ENCODE measurements around the gene NINJ2. TPM values are rescaled to one million over a fixed set of nuclear protein-coding genes. Genes with fewer than 3 reads are reported as not detected.
A peak's percentile ranks its signal among the peaks of the same experiment; 100 is the strongest.
"Not testable (repeated sequence)": the region's sequence is repeated elsewhere in the genome, so short reads cannot be mapped to it uniquely, and the experiment has no call there.

The NINJ2 gene
- total RNA-seq, 6 experiments from 2014 or later = 6.4 to 17.7 (median 12.5) TPM

DNA sequence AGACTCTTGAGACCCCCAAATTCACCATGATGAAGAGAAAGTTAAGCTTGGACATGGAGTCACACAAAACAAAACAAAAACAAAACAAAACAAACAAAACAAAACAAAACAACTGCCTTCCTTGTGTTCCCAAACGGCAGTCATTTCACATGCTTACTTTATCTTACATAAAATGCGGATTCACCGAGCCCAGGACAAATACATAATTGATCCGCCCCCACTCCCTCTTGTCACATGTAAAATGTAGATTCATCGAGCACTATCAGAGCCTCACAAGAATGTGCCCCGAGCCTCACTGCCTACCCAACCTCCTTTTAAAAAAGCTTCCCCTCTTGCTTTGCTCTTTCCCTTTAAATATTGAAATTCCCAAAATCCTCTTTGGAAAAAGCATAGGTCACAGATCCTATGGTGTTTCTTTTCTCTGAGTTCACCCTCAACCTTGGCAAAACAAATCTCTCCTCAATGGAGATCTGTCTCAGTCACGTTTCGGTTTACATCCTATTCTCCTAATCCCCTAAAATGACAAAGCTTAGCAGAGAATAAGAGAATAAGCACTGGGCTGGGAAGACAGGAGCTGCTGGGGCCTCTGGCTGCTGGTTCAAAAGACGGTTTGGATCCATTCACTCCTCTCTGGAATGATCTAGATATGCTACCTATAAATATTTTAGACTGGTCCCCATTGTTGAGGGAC is 83.7 kb downstream of the NINJ2 start:
- H3K27ac ChIP-seq = no peak overlapping the region
- TF ChIP-seq POLR2A (IDR thresholded peaks at IDR 0.05) (no peak), CTCF (IDR thresholded peaks at IDR 0.05) (no peak)
- H3K36me3 ChIP-seq = no peaks in the 10 kb centered on the region
- H3K27me3 ChIP-seq = no peaks in the 10 kb centered on the region
- H3K4me1 ChIP-seq = peaks cover 0 to 62% (median 26%) of the 10 kb centered on the region in 4 donors
- no peaks in the 10 kb centered on the region for H3K9me3 ChIP-seq
- ATAC-seq = no peak
- 62% methylated on average over 9 of the region's 9 CpGs for WGBS (ENCODE audit: insufficient coverage, low coverage, low lambda C conversion rate, missing lambda C conversion rate)
- DNase-seq = no peak
- no peak overlapping the region for H3K4me3 ChIP-seq
- intact Hi-C loops (cut with DNase I) = loop anchor here (10.0 kb wide), 1 partner anchor 65 kb away; no protein-coding TSS in a partner anchor

- TF ChIP-seq POLR2A (IDR thresholded peaks at IDR 0.05) = no peak
- TF ChIP-seq CTCF (IDR thresholded peaks at IDR 0.05) = no peak
- no peak overlapping the region for H3K4me3 ChIP-seq
- H3K36me3 ChIP-seq = no peaks in the 10 kb centered on the region
- no peak for DNase-seq
- WGBS (ENCODE audit: insufficient coverage, low coverage, low lambda C conversion rate, missing lambda C conversion rate) = 59% methylated on average over 7 of the region's 7 CpGs
- H3K9me3 ChIP-seq = no peaks in the 10 kb centered on the region
- peaks cover 0 to 56% (median 23%) of the 10 kb centered on the region in 4 donors for H3K4me1 ChIP-seq
- intact Hi-C loops (cut with DNase I) = no loop called here
- H3K27ac ChIP-seq = peak overlapping the region in 1 of 3 donors; percentile 67
- no peak for ATAC-seq
- no peaks in the 10 kb centered on the region for H3K27me3 ChIP-seq
Measured at GRCh38 chr12:578748-579419, 84.4 kb downstream of the NINJ2 start.

DNA sequence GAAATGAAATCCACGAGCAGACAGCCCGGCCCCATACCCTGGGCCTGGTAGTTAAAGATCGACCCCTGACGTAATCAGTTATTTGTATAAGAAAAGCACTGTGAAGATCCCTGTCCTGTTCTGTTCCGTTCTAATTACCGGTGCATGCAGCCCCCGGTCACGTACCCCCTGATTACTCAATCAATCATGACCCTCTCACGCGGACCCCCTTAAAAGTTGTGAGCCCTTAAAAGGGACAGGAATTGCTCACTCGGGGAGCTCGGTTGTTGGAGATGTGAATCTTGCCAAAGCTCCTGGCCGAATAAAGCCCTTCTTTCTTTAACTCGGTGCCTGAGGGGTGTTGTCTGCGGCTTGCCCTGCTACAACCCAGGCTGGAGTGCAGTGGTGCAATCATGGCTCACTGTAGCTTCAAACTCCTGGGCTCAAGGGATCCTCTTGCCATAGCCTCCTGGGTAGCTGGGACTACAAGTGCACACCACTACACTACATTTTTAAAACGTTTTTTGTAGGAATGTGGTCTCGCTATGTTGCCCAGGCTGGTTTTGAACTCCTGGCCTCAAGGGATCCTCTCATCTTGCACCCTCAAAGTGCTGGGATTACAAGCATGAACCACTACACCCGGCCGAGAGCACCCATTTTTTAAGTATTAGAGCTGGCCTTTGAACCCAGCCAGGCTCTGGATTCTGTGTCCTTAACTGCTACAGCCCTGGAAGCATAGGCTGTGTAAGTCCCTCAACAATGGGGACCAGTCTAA is 85.1 kb downstream of the NINJ2 start:
- 22% methylated on average over 13 of the region's 19 CpGs for WGBS (ENCODE audit: insufficient coverage, low coverage, low lambda C conversion rate, missing lambda C conversion rate)
- ATAC-seq (peak in 3 of 4 donors; percentile 23 to 27 (median 24)), DNase-seq (peak in 1 of 3 donors; percentile 42)
- peak overlapping the region; percentile 60 to 67 (median 62) for H3K27ac ChIP-seq
- peaks cover 0 to 51% (median 20%) of the 10 kb centered on the region in 4 donors for H3K4me1 ChIP-seq
- H3K4me3 ChIP-seq; H3K27me3 ChIP-seq; intact Hi-C loops (cut with DNase I); H3K36me3 ChIP-seq; H3K9me3 ChIP-seq: not testable (repeated sequence)

DNA sequence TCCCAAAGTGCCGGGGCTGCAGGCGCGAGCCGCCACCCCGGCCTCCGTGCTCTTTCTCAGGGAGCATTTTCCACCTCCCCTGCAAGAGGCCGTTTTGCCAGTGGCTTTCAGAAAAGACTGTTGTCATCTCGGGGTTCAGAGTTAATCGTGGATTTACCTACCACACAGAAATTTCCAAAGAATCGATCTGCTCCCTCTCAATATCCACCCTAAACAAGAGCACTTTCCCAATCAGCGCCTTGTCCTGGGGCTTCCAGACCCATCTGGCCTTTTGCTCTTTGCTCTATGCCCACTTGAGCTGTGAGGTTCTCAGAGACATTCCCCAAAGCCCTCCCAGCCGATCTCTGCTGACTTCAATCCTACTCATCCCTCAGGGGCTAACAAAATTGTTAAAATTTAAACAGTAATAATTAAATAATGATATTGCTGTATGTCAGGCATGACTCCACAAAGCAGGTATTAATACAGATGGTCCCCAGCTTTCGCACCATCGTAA is 86.6 kb downstream of the NINJ2 start:
- DNase-seq (peak in 1 of 3 donors; percentile 27), ATAC-seq (no peak)
- intact Hi-C loops (cut with DNase I) = no loop called here
- TF ChIP-seq POLR2A (IDR thresholded peaks at IDR 0.05) = no peak
- no peak for TF ChIP-seq CTCF (IDR thresholded peaks at IDR 0.05)
- no peaks in the 10 kb centered on the region for H3K9me3 ChIP-seq
- H3K4me1 ChIP-seq = peaks cover 0 to 54% (median 17%) of the 10 kb centered on the region in 4 donors
- no peaks in the 10 kb centered on the region for H3K27me3 ChIP-seq
- H3K36me3 ChIP-seq = no peaks in the 10 kb centered on the region
- peak overlapping the region in 1 of 3 donors; percentile 20 for H3K4me3 ChIP-seq
- H3K27ac ChIP-seq = peak overlapping the region in 2 of 3 donors; percentile 57 to 67
- WGBS (ENCODE audit: insufficient coverage, low coverage, low lambda C conversion rate, missing lambda C conversion rate) = 76% methylated on average over 11 of the region's 14 CpGs

All from right lobe of liver (tissue), 6 donors.